CD4-positive, alpha-beta T cell treated with Interleukin-1 beta for 1 hour (primary cell): Measurements from ENCODE around the gene RPGRIP1L.

ENCODE experiments used
- DNase-seq, 2 donors: peaks; one replicate each; pipeline ENCODE4 v3.0.0-alpha.2; 2020 to 2022

RPGRIP1L gene

GRCh38 chr16:53703590-53704444 lies at the start of gene RPGRIP1L, which contains the start of gene FTO:
RPGRIP1L (minus strand) TSS chr16:53703859; CDS start chr16:53700723, 3,136 bp downstream.
FTO (plus strand) TSS chr16:53704156.
- peak; percentile 96 to 98 for DNase-seq

GRCh38 chr16:53753431-53753830 lies 49.8 kb upstream of the RPGRIP1L start:
- DNase-seq, result no peak

GRCh38 chr16:53752560-53752959 lies 48.9 kb upstream of the RPGRIP1L start:
- DNase-seq, result no peak

GRCh38 chr16:53745753-53746266 lies 42.2 kb upstream of the RPGRIP1L start:
- no peak for DNase-seq

- DNase-seq, result no peak
Observed at GRCh38 chr16:53745086-53745485, 41.4 kb upstream of the RPGRIP1L start.

GRCh38 chr16:53744449-53744848 lies 40.8 kb upstream of the RPGRIP1L start:
- peak; percentile 9 to 28 for DNase-seq

- DNase-seq, result peak in 1 of 2 donors; percentile 13
Observed at GRCh38 chr16:53743149-53743566, 39.5 kb upstream of the RPGRIP1L start.

GRCh38 chr16:53741546-53741945 lies 37.9 kb upstream of the RPGRIP1L start:
- no peak for DNase-seq

GRCh38 chr16:53740933-53741531 lies 37.4 kb upstream of the RPGRIP1L start:
- no peak for DNase-seq

GRCh38 chr16:53740476-53740875 lies 36.8 kb upstream of the RPGRIP1L start:
- no peak for DNase-seq

GRCh38 chr16:53737552-53737951 lies 33.9 kb upstream of the RPGRIP1L start:
- no peak for DNase-seq

GRCh38 chr16:53736297-53736696 lies 32.6 kb upstream of the RPGRIP1L start:
- DNase-seq, result no peak

GRCh38 chr16:53734908-53735307 lies 31.2 kb upstream of the RPGRIP1L start:
- no peak for DNase-seq

- no peak for DNase-seq
Observed at GRCh38 chr16:53732296-53732929, 28.8 kb upstream of the RPGRIP1L start.

- no peak for DNase-seq
Observed at GRCh38 chr16:53730693-53731092, 27.0 kb upstream of the RPGRIP1L start.

- DNase-seq, result no peak
Observed at GRCh38 chr16:53726625-53727024, 23.0 kb upstream of the RPGRIP1L start.

GRCh38 chr16:53721017-53721416 lies 17.4 kb upstream of the RPGRIP1L start:
- DNase-seq, result no peak

- no peak for DNase-seq
Observed at GRCh38 chr16:53717577-53717976, 13.9 kb upstream of the RPGRIP1L start.

- DNase-seq, result no peak
Observed at GRCh38 chr16:53715023-53715384, 11.3 kb upstream of the RPGRIP1L start.

GRCh38 chr16:53714205-53715022 lies 10.8 kb upstream of the RPGRIP1L start:
- no peak for DNase-seq

GRCh38 chr16:53713403-53714204 lies 9.9 kb upstream of the RPGRIP1L start:
- no peak for DNase-seq

- no peak for DNase-seq
Observed at GRCh38 chr16:53712065-53712464, 8.4 kb upstream of the RPGRIP1L start.
